Left ventricle myocardium inferior (tissue), 1 donor: ENCODE results near the gene CHD2. TPM values are rescaled to one million over a fixed set of nuclear protein-coding genes. Genes with fewer than 3 reads are reported as not detected.

Experiments used
- DNase-seq: peaks from one replicate; pipeline ENCODE4 v3.0.0-alpha.2; 2020
- H3K27ac ChIP-seq: fragments of 200-600 bp; replicated peaks from 2 replicates; pipeline ENCODE4 v1.8.0; 2021
- H3K27me3 ChIP-seq: fragments of 200-600 bp; 2 replicates; pipeline ENCODE4 v1.8.0; 2021; ENCODE audit warnings: low read depth
- H3K36me3 ChIP-seq: fragments of 200-600 bp; 2 replicates; pipeline ENCODE4 v1.8.0; 2021
- H3K4me1 ChIP-seq: fragments of 200-600 bp; 2 replicates; pipeline ENCODE4 v1.8.0; 2021
- H3K4me3 ChIP-seq: fragments of 200-600 bp; 2 replicates; pipeline ENCODE4 v1.8.0; 2021; ENCODE audit warnings: mild to moderate bottlenecking, moderate library complexity
- H3K9me3 ChIP-seq: fragments of 200-600 bp; replicated peaks from 2 replicates; pipeline ENCODE4 v1.8.0; 2021
- CTCF ChIP-seq: fragments of 200-600 bp; IDR thresholded peaks from 2 replicates; pipeline ENCODE4 v1.8.0; 2021; ENCODE audit warnings: antibody characterized with exemption, mild to moderate bottlenecking, borderline replicate concordance
- intact Hi-C: fragments of 100-400 bp; cut with micrococcal nuclease; formaldehyde crosslinking; loops from one replicate; pipeline ENCODE4 v1.11.0; 2022
- total RNA-seq: library from RNA; stranded (reverse); fragmentation: NEBNext Ultra II Directional; extraction: Animal tissue kit (Norgen Biotek cat#: 25700); gene quantifications from one replicate; pipeline ENCODE4 v1.2.1, GENCODE V29; 2021
- donor health status: DM: no; HTN: yes; CAD: no; lungs with severe emphysema.

Gene CHD2
- total RNA-seq, 1 donor from 2014 or later: 41.3 TPM

GRCh38 chr15:93044301-93045190, 144.4 kb downstream of the CHD2 start:
- intact Hi-C loops: no loop called here

GRCh38 chr15:93045191-93045785, 145.2 kb downstream of the CHD2 start:
- no peak overlapping the region for H3K4me3 ChIP-seq
- intact Hi-C loops: no loop called here
- no peak overlapping the region for H3K27ac ChIP-seq
- DNase-seq: no peak
- no peaks in the 10 kb centered on the region for H3K4me1 ChIP-seq
- H3K27me3 ChIP-seq: peaks cover 3% of the 10 kb centered on the region
- TF ChIP-seq CTCF: no peak
- H3K36me3 ChIP-seq: peaks cover 51% of the 10 kb centered on the region
- H3K9me3 ChIP-seq: peaks cover 15% of the 10 kb centered on the region

More at GRCh38 chr15:93044301-93045190, 144.4 kb downstream of the CHD2 start:
- Histone ChIP-seq H3K27me3 (peaks cover 6% of the 10 kb centered on the region), H3K9me3 (peaks cover 15% of the 10 kb centered on the region), H3K36me3 (peaks cover 47% of the 10 kb centered on the region), H3K4me1 (no peaks in the 10 kb centered on the region), H3K27ac (no peak overlapping the region), H3K4me3 (no peak overlapping the region)
- no peak for DNase-seq
- TF ChIP-seq CTCF: no peak

- H3K4me1 ChIP-seq: no peaks in the 10 kb centered on the region
- H3K27ac ChIP-seq: no peak overlapping the region
- intact Hi-C loops: no loop called here
- H3K9me3 ChIP-seq: peaks cover 15% of the 10 kb centered on the region
- H3K27me3 ChIP-seq: no peaks in the 10 kb centered on the region
- no peak overlapping the region for H3K4me3 ChIP-seq
- DNase-seq: no peak
- peaks cover 51% of the 10 kb centered on the region for H3K36me3 ChIP-seq
- no peak for TF ChIP-seq CTCF
Observed at GRCh38 chr15:93046120-93046519, 146.0 kb downstream of the CHD2 start.

- Histone ChIP-seq H3K36me3 (peaks cover 56% of the 10 kb centered on the region), H3K27me3 (no peaks in the 10 kb centered on the region), H3K4me3 (no peak overlapping the region), H3K4me1 (no peaks in the 10 kb centered on the region), H3K27ac (no peak overlapping the region), H3K9me3 (peaks cover 15% of the 10 kb centered on the region)
- DNase-seq: no peak
- no peak for TF ChIP-seq CTCF
- intact Hi-C loops: no loop called here
Observed at GRCh38 chr15:93046721-93047120, 146.6 kb downstream of the CHD2 start.

GRCh38 chr15:93047621-93048425, 147.7 kb downstream of the CHD2 start:
- H3K27ac ChIP-seq: no peak overlapping the region
- no peak for DNase-seq
- no peak for TF ChIP-seq CTCF
- intact Hi-C loops: no loop called here
- no peak overlapping the region for H3K4me3 ChIP-seq
- H3K27me3 ChIP-seq: no peaks in the 10 kb centered on the region
- H3K9me3 ChIP-seq: peaks cover 15% of the 10 kb centered on the region
- no peaks in the 10 kb centered on the region for H3K4me1 ChIP-seq
- peaks cover 60% of the 10 kb centered on the region for H3K36me3 ChIP-seq
